GM12891 (cell line): ENCODE data around the gene C13orf42.

Experiments used
- PAX5 ChIP-seq: IDR thresholded peaks from 2 replicates; pipeline ENCODE4 v1.6.1; 2011; ENCODE audit warnings: low read length, moderate library complexity, mild to moderate bottlenecking; ENCODE audit not compliant: insufficient read depth, severe bottlenecking
- POLR2A ChIP-seq: IDR thresholded peaks from 2 replicates; pipeline ENCODE4 v1.6.1; 2011; ENCODE audit warnings: low read depth, low read length, control low read depth
- POLR2AphosphoS5 ChIP-seq: IDR thresholded peaks from 2 replicates; pipeline ENCODE4 v1.6.1; 2011; ENCODE audit warnings: low read depth, low read length, control low read depth
- POU2F2 ChIP-seq: IDR thresholded peaks from 2 replicates; pipeline ENCODE4 v1.6.1; 2011; ENCODE audit warnings: low read depth, mild to moderate bottlenecking, control low read depth, low read length, moderate library complexity
- SPI1 ChIP-seq: IDR thresholded peaks from 2 replicates; pipeline ENCODE4 v1.6.1; 2011; ENCODE audit warnings: low read depth, low read length, control low read depth
- TAF1 ChIP-seq: IDR thresholded peaks from 2 replicates; pipeline ENCODE4 v1.6.1; 2011; ENCODE audit warnings: low read depth, low read length, control low read depth

GRCh38 chr13:51111997-51112396, 923 bp upstream of the C13orf42 start:
- no peak for TF ChIP-seq POLR2AphosphoS5
- no peak for TF ChIP-seq TAF1
- TF ChIP-seq POLR2A, result no peak
- no peak for TF ChIP-seq SPI1
- no peak for TF ChIP-seq PAX5
- no peak for TF ChIP-seq POU2F2
